Thyroid gland (tissue), 4 donors: Measurements from ENCODE around the gene CEP295NL. TPM values are rescaled to one million over a fixed set of nuclear protein-coding genes. Genes with fewer than 3 reads are reported as not detected.
A peak's percentile ranks its signal among the peaks of the same experiment; 100 is the strongest.
"Not testable (repeated sequence)": the region's sequence is repeated elsewhere in the genome, so short reads cannot be mapped to it uniquely, and the experiment has no call there.

Experiments
- DNase-seq, 2 donors: peaks; one replicate each; pipeline ENCODE4 v3.0.0-alpha.2; 2019
- H3K27ac ChIP-seq, 3 donors: fragments of 200-600 bp; sonication (generic); 1 replicate in 2 of 3; 2 replicates in 1 of 3; pipeline ENCODE4 v1.5.1; 2016 to 2019; ENCODE audit warnings: mild to moderate bottlenecking in 1 of 3, moderate library complexity in 1 of 3
- H3K27me3 ChIP-seq: fragments of 200-600 bp; sonication (generic); one replicate; pipeline ENCODE4 v1.5.1; 2019
- H3K36me3 ChIP-seq, 2 donors: fragments of 200-600 bp; sonication (generic); one replicate each; pipeline ENCODE4 v1.5.1; 2016 to 2019
- H3K4me1 ChIP-seq, 2 donors: fragments of 200-600 bp; sonication (generic); one replicate each; pipeline ENCODE4 v1.5.1; 2017 to 2019
- H3K4me3 ChIP-seq, 3 donors: fragments of 200-600 bp; sonication (generic); replicated peaks in 1 of 3; 1 replicate in 2 of 3; 2 replicates in 1 of 3; pipeline ENCODE4 v1.5.1; 2016; ENCODE audit warnings: mild to moderate bottlenecking in 1 of 3
- H3K9me3 ChIP-seq: fragments of 200-600 bp; sonication (generic); one replicate; pipeline ENCODE4 v1.5.1; 2017
- CTCF ChIP-seq, 6 experiments: fragments of 200-600 bp in 3 of 6; fragments of 450-650 bp in 3 of 6; sonication (generic) in 3 of 6; IDR thresholded peaks; one replicate each; pipeline ENCODE4 v1.5.1; 2016 to 2019; ENCODE audit warnings: antibody characterized with exemption in 6 of 6, mild to moderate bottlenecking in 2 of 6, inconsistent platforms in 1 of 6, moderate library complexity in 1 of 6
- POLR2A ChIP-seq, 2 donors: fragments of 450-650 bp; IDR thresholded peaks; one replicate each; pipeline ENCODE4 v1.6.1; 2017; ENCODE audit warnings: antibody characterized with exemption in 2 of 2, mild to moderate bottlenecking in 2 of 2, moderate library complexity in 1 of 2
- WGBS, 2 donors: methylation state at CpG; one replicate each; pipeline ENCODE4 v1.1.5; 2017; 5-methylcytosine and 5-hydroxymethylcytosine counted together
- intact Hi-C: fragments of 100-400 bp; cut with DNase I; formaldehyde crosslinking; loops from one replicate; pipeline ENCODE4 v1.15.1; 2023
- total RNA-seq, 4 donors: library from RNA; depleted of rRNA; stranded (reverse); fragments of >200 nt; gene quantifications; one replicate each; pipeline ENCODE4 v1.2.3, GENCODE V29; 2016

The CEP295NL gene
- total RNA-seq, 4 donors from 2014 or later = 0.67 to 1.6 (median 1.4) TPM

GRCh38 chr17:78878871-78879527 lies 24.0 kb downstream of the CEP295NL start:
- peaks cover 5 to 37% of the 10 kb centered on the region in 2 donors for H3K4me1 ChIP-seq
- no peak for DNase-seq
- H3K4me3 ChIP-seq = no peak overlapping the region
- TF ChIP-seq POLR2A (IDR thresholded peaks at IDR 0.05) (no peak), CTCF (IDR thresholded peaks at IDR 0.05) (no peak)
- H3K9me3 ChIP-seq = no peaks in the 10 kb centered on the region
- H3K27ac ChIP-seq = peak overlapping the region; percentile 50 to 76 (median 73)
- no peaks in the 10 kb centered on the region for H3K27me3 ChIP-seq
- intact Hi-C loops = no loop called here
- WGBS, 2 donors = 81 to 83% methylated on average over 14 of the region's 14 CpGs
- no peaks in the 10 kb centered on the region for H3K36me3 ChIP-seq

DNA sequence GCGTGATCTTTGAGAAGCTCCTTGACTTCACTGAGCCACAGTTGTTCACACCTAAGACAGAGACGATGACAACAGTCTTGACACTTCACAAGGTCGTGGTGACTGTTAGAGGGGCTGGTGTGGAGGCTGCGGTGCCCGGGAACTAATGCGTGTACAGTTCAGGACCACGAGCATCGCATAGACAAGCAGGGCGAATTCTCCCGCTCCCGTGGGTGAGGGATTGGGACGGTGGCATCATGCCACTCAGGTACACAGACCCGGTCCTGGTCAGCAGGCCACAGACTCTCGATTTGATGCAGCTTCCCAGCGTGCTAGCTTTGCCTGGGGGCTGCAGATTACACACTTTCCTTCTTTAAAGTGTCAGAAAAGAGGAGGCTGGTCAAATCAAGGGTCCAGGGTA lies 24.7 kb downstream of the CEP295NL start:
- Histone ChIP-seq H3K4me3 (no peak overlapping the region), H3K9me3 (no peaks in the 10 kb centered on the region), H3K4me1 (peaks cover 3 to 29% of the 10 kb centered on the region in 2 donors), H3K36me3 (no peaks in the 10 kb centered on the region), H3K27ac (no peak overlapping the region), H3K27me3 (no peaks in the 10 kb centered on the region)
- intact Hi-C loops = no loop called here
- no peak for DNase-seq
- TF ChIP-seq CTCF (IDR thresholded peaks at IDR 0.05) = no peak
- no peak for TF ChIP-seq POLR2A (IDR thresholded peaks at IDR 0.05)
- WGBS, 2 donors = 84 to 87% methylated on average over 15 of the region's 15 CpGs

DNA sequence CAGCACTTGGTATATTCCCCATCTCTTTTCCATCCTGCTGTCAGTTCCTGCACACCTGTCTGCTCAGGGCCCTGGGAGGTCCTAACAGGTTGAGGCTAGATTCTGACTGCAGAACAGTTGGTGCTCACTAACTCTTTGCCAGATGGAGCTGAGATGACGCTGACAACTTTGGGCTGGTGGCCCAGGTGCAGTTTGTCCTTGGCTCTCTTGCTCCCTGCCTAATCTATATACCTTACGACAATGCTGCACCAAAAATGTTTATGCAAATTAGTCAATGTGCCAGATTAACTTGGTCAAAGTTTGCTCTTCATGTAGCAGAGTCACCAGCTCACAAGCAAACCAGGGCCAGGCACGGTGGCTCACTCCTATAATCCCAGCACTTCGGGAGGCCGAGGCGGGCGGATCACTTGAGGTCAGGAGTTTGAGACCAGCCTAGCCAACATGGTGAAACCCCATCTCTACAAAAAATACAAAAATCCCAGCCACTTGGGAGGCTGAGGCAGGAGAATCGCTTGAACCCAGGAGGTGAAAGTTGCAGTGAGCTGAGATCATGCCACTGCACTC lies 26.0 kb downstream of the CEP295NL start:
- H3K27me3 ChIP-seq, H3K4me3 ChIP-seq, DNase-seq, H3K9me3 ChIP-seq, H3K36me3 ChIP-seq, intact Hi-C loops, H3K27ac ChIP-seq: not testable (repeated sequence)
- WGBS, 2 donors = 95 to 98% methylated on average over 8 of the region's 8 CpGs
- peaks cover 0 to 17% of the 10 kb centered on the region in 2 donors for H3K4me1 ChIP-seq

DNA sequence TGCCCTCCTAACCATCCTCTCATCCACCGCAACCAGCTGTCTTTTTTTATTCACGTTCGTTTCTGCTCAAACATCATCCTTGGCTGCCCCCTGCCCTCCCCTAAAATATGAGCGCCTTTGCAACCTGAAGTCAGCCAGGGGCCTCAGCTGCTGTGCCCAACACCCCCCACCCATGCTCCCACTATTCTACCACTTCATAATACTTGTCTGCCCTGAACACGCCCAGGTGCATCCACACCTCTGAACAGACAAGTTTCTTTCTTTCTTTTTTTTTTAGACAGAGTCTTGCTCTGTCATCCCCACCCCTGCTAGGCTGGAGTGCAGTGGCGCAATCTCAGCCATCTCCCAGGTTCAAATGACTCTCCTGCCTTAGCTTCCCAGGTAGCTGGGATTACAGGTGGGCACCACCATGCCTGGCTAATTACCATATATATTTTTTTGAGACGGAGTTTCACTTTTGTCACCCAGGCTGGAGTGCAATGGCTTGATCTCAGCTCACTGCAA lies 26.9 kb downstream of the CEP295NL start:
- Histone ChIP-seq H3K9me3 (no peaks in the 10 kb centered on the region), H3K4me1 (peaks cover 0 to 17% of the 10 kb centered on the region in 2 donors), H3K27me3 (no peaks in the 10 kb centered on the region), H3K27ac (no peak overlapping the region), H3K36me3 (no peaks in the 10 kb centered on the region), H3K4me3 (no peak overlapping the region)
- no peak for DNase-seq
- TF ChIP-seq POLR2A (IDR thresholded peaks at IDR 0.05) (no peak), CTCF (IDR thresholded peaks at IDR 0.05) (no peak)
- 48 to 87% methylated on average over 7 of the region's 7 CpGs for WGBS, 2 donors
- intact Hi-C loops = no loop called here

- TF ChIP-seq CTCF (IDR thresholded peaks at IDR 0.05) = no peak
- no peak for TF ChIP-seq POLR2A (IDR thresholded peaks at IDR 0.05)
- Histone ChIP-seq H3K27ac (no peak overlapping the region), H3K9me3 (no peaks in the 10 kb centered on the region), H3K4me3 (no peak overlapping the region), H3K36me3 (no peaks in the 10 kb centered on the region), H3K27me3 (no peaks in the 10 kb centered on the region), H3K4me1 (peaks cover 0 to 17% of the 10 kb centered on the region in 2 donors)
- WGBS, 2 donors = 70 to 84% methylated on average over 7 to 9 of the region's 9 CpGs
- intact Hi-C loops = no loop called here
- no peak for DNase-seq
Observed at GRCh38 chr17:78875363-78876093, 27.5 kb downstream of the CEP295NL start.
